ENCODE results near the gene LUZP2. TPM values are rescaled to one million over a fixed set of nuclear protein-coding genes. Genes with fewer than 3 reads are reported as not detected.

The LUZP2 gene
- polyA plus RNA-seq, 3 donors, result 1.7 to 1.9 (median 1.9) TPM

DNA sequence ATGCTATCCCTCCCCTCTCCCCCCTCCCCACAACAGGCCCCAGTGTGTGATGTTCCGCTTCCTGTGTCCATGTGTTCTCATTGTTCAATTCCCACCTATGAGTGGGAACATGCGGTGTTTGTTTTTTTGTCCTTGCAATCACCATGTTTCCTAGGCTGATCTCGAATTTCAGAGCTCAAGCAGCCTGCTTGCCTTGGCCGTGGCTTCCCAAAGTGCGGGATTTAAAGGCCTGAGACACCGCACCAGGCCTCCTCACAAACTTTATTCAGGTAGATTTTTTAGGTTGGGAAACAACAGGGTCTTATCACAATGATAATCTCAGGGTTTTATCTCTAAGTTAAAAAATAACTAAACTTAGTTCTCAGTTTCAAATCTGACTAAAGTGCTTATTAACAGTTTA lies 125.4 kb downstream of the LUZP2 start:
- DNase-seq (ENCODE audit: extremely low read depth in 1 of 11, low read depth in 9 of 11, low spot score in 4 of 11), result peak in 1 of 11 donors; percentile 4

- no peak for DNase-seq (ENCODE audit: extremely low read depth in 1 of 11, low read depth in 9 of 11, low spot score in 4 of 11)
These were observed 126.3 kb downstream of the LUZP2 start for GRCh38 chr11:24623121-24623520.

DNA sequence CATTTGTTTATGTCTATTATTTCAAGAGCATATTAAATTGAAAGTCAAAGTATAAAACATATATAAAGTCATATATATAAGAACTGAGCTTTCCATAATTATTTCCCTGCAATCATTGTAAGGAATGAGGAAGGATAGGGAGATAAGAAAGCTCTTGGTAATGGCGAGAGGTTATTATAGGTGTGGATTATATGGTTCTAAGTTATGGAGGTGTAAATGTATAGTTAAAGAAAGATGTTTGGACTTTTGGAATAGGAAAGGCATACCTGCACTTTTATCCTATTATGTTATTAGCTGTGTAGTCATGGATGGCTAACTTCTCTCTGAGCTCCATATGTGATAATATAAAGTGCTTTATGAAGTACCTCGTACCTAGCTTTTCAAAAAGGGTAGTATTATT lies 127.6 kb downstream of the LUZP2 start:
- no peak for DNase-seq (ENCODE audit: extremely low read depth in 1 of 11, low read depth in 9 of 11, low spot score in 4 of 11)

- DNase-seq (ENCODE audit: extremely low read depth in 1 of 11, low read depth in 9 of 11, low spot score in 4 of 11), result no peak
These were observed 129.1 kb downstream of the LUZP2 start for GRCh38 chr11:24625975-24626374.

- no peak for DNase-seq (ENCODE audit: extremely low read depth in 1 of 11, low read depth in 9 of 11, low spot score in 4 of 11)
These were observed 131.4 kb downstream of the LUZP2 start for GRCh38 chr11:24628224-24628776.

DNA sequence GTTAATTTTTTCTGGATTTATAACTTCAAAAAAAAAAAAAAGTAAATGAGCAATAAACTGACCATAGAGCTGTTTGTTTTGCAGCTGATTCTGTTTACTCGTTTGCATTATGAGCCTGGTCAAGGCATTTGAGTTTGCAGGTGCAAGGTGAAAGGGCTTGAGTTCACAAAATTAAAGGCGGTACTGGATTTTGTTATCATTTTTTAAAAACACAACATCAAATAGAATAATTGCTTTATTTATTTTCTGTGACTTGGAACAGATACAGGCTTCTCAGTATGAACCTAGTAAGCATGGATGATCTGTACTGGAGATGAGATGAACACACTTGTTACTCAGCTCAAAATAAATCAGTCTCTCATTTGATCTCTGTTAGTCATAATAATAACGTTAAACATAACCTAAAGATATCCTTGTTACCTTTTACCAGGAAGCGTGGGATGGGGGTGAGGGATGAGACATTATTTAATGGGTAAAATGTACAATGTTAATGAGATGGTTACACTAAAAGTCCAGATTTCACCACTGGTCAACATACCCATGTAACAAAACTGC lies 137.8 kb downstream of the LUZP2 start:
- DNase-seq (ENCODE audit: extremely low read depth in 1 of 11, low read depth in 9 of 11, low spot score in 4 of 11), result no peak

DNA sequence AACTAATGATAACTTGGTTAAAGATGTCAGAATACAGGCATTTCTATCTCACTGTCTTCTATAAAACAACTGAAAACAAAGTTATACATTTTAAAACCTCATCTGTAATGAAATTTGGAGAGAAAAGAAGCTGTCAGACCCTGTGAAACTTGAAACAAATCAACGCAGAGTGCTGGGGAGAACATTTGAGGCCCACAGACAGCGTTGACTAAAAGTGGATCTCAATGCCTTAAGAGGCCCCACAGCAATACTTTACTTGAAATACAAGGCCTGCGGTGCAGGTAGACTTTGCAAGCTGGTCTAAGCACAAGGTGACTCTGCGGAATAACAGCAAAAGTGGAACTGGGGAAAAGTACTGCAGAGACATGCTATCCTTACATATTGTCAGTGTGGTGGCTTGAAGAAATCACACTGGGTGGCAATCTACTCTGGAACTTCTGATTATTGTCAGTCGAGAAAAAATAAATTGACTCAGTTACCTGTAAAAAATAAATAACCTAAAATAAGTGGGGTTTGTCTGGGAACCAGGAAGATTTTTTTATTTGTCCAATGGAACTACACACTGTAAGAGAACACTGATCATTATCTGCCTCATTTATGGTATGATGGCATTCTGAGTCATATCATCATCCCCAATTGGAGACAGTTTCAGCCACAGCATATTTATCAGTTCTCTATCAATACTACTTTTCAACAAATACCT lies 138.9 kb downstream of the LUZP2 start:
- no peak for DNase-seq (ENCODE audit: extremely low read depth in 1 of 11, low read depth in 9 of 11, low spot score in 4 of 11)

DNA sequence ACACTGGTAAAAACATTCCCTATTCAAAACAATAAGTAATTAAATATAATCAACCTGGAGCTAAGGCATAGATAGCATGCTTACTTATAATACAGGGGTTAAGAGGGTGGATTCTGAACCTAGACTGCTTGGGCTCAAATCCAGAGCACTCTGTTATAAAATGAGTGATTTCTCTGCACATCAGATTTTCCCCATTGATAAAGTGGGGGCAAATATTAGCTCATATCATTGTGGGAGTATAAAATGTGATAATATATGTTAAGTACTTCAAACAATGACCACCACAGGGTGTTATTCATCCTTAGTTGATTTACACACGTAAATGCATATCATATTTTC lies 139.4 kb downstream of the LUZP2 start:
- no peak for DNase-seq (ENCODE audit: extremely low read depth in 1 of 11, low read depth in 9 of 11, low spot score in 4 of 11)

DNA sequence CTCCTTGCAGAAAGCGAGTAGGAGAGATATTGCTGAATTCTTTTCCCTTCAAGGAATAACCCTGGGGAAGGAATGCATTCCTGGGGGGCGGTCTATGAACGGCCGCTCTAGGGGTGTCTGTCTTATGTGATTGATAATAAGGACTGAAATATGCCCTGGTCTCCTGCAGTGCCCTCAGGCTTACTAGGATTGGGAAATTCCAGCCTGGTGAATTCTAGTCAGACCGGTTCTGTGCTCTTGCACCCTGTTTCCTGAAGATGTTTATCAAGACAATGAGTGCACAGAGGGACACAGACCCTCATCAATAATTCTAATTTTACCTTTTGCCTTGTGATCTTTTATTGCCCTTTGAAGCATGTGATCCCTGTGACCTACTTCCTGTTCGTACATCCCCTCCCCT lies 140.7 kb downstream of the LUZP2 start:
- no peak for DNase-seq (ENCODE audit: extremely low read depth in 1 of 11, low read depth in 9 of 11, low spot score in 4 of 11)

GRCh38 chr11:24642648-24643047 lies 145.8 kb downstream of the LUZP2 start:
- DNase-seq (ENCODE audit: extremely low read depth in 1 of 11, low read depth in 9 of 11, low spot score in 4 of 11), result no peak

- no peak for DNase-seq (ENCODE audit: extremely low read depth in 1 of 11, low read depth in 9 of 11, low spot score in 4 of 11)
These were observed 148.7 kb downstream of the LUZP2 start for GRCh38 chr11:24645563-24645962.

GRCh38 chr11:24651873-24652272 lies 155.0 kb downstream of the LUZP2 start:
- DNase-seq (ENCODE audit: extremely low read depth in 1 of 11, low read depth in 9 of 11, low spot score in 4 of 11), result no peak

GRCh38 chr11:24653901-24654300 lies 157.0 kb downstream of the LUZP2 start:
- DNase-seq (ENCODE audit: extremely low read depth in 1 of 11, low read depth in 9 of 11, low spot score in 4 of 11), result no peak

- no peak for DNase-seq (ENCODE audit: extremely low read depth in 1 of 11, low read depth in 9 of 11, low spot score in 4 of 11)
These were observed 164.5 kb downstream of the LUZP2 start for GRCh38 chr11:24661331-24661730.

DNA sequence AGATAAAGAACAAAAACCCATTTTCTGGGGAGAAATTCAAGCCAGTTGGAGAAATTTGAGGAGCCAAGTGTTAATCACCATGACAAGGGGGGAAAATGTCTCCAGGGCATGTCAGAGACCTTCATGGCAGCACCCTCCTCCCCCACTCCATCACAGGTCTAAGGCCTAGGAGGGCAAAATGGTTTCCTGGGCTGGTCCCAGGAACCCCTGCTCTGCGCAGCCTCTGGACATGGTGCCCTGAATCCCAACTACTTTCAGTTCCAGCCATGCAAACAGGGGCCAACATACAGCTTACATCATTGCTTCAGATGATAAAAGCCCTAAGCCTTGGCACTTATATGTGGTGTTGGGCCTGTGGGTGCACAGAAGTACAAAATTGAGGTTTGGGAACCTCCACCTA lies 167.5 kb downstream of the LUZP2 start:
- no peak for DNase-seq (ENCODE audit: extremely low read depth in 1 of 11, low read depth in 9 of 11, low spot score in 4 of 11)

- DNase-seq (ENCODE audit: extremely low read depth in 1 of 11, low read depth in 9 of 11, low spot score in 4 of 11), result peak in 10 of 11 donors; percentile 15 to 62 (median 28)
These were observed 170.6 kb downstream of the LUZP2 start for GRCh38 chr11:24667353-24667968.

DNA sequence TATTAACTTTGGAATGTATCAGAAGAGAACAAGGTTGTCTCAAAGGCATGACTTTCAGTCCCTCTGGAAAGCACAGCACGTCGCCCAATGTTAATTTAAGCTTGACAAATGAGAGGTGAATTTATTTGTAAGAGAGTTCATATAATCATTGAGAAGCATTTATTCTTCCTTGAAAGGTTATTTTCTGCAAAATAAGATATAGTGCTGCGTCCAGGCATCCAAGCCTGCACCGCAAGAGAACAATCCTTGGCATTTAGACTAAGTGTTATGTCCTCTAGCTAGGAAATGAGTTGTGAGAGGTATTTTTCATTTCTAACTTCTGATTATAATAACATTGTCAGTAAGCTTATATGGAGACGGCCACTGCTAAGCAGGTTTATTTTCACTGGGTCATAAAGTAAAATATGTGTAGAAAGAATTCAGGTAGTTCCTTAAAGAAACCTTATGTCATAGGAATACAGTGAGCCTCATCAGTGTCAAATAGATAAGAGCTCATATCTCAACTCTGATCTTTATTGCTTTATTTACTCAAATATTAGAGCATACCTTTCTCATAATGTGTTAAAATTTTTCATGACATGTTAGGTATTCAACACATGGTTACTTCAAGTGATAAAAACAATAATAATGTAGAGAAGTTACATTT lies 182.0 kb downstream of the LUZP2 start:
- no peak for DNase-seq (ENCODE audit: extremely low read depth in 1 of 11, low read depth in 9 of 11, low spot score in 4 of 11)

- DNase-seq (ENCODE audit: extremely low read depth in 1 of 11, low read depth in 9 of 11, low spot score in 4 of 11), result no peak
These were observed 183.0 kb downstream of the LUZP2 start for GRCh38 chr11:24679821-24680351.

- DNase-seq (ENCODE audit: extremely low read depth in 1 of 11, low read depth in 9 of 11, low spot score in 4 of 11), result no peak
These were observed 186.7 kb downstream of the LUZP2 start for GRCh38 chr11:24683583-24683982.

GRCh38 chr11:24685821-24686220 lies 189.0 kb downstream of the LUZP2 start:
- no peak for DNase-seq (ENCODE audit: extremely low read depth in 1 of 11, low read depth in 9 of 11, low spot score in 4 of 11)

All from renal cortex interstitium (tissue), 11 donors.